Endometrial microvascular endothelial cells (primary cell): Measurements from ENCODE around the gene BICRA. TPM values are rescaled to one million over a fixed set of nuclear protein-coding genes. Genes with fewer than 3 reads are reported as not detected.
"Not testable (repeated sequence)": the region's sequence is repeated elsewhere in the genome, so short reads cannot be mapped to it uniquely, and the experiment has no call there.

ENCODE experiments used
- in situ Hi-C: cut with HindIII; loops from 2 replicates; pipeline ENCODE4 v1.10.0; 2017; ENCODE audit warnings: low sequenced_read_pairs, low pct_unique_long_range_greater_than_20kb; ENCODE audit errors: inconsistent ontology term
- total RNA-seq: library from RNA; depleted of rRNA; stranded (reverse); fragments of >200 nt; gene quantifications from one replicate; pipeline ENCODE4 v1.2.3, GENCODE V29; 2015; ENCODE audit errors: inconsistent ontology term

BICRA gene
- total RNA-seq, result 2.6 TPM

DNA sequence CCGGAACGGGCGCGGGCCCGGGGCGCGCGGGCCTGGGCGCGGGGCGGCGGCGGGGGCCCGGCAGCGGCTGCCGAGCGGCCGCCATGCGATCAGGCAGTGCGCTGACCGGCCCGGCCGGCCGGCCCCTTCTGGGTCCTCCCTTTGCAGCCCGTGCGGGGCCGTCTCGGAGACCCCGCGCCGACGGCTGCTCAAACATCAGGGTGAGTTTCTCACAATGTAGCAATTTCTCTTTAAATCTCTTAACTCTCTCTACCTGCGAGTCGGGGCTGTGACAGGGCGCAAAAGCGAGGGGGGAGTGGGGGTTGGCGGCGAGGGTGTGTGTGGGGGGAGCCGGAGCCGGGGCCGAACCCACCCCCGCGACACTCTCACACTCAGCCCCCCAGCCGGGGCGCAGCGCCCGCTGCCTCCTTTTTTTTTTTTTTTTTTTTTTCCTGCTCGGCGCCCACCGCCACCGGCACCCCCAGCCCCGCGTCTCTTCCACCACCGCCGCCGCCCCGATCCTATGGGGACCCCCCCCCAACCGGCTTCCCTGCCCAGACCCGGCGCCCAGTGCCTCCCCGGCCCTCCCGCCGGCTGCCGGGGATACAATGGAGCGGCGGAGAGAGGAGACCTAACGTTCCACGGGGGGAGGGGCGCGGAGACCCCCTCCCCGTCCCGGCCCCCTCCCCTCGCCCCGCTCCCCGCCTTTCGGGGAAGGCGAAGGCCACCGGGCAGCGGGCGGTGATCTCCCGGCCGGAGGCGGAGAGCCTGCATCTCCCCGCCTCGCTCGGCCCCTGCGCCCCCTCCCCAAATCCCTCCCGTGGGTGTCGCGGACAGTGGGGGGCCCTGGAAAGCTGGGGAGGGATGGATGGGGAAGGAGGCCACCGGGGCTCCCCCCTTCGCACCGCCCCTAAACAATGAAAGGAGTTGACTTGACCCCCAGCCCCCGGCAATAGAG, at the start of gene BICRA:
BICRA (plus strand) TSS at position 166 of the 937 bp plus-strand sequence. CDS start 64,441 bp downstream, outside the sequence.
- in situ Hi-C loops, result no loop called here

DNA sequence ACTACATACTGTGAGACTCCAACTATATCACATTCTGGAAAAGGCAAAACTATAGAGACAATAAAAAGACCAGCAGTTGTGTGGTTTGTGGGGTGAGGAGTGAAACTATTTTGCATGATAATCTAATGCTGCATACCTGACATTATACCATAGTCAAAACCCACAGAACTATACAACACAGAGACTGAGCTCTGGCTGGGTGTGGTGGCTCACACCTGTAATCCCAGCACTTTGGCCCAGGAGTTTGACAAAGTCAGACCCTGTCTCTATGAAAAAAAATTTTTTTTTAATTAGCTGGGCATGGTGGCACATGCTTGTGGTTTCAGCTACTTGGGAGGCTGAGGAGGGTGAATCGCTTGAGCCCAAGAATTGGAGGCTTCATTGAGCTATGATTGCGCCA, 47.9 kb upstream of the BICRA start:
- in situ Hi-C loops, result no loop called here

DNA sequence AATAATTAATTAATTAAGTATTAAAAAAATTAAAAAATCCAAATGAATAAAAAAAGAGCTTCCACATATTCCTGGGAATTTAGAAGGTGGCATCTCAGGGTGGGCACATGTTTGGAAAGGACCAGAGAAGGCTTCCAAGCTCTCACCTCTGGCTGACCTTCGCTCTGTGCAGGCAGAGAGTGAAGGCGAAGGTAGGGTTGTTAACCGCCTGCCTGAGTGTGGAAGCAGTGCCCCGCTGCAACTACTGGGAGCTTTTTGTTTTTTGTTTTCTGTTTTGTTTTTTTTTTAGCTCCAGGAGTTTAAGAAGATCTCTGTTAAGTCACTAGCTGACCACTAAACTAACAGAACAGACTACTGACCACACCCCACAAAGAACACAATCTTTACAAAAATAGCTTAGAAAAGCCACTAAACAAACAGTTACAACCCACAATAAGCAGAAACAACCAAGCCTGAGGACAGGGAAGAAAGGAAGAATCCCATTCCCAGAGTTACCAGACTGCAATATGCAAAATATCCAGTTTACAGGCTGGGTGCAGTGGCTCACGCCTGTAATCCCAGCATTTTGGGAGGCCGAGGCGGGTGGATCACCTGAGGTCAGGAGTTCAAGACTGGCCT, 47.4 kb upstream of the BICRA start:
- in situ Hi-C loops, result no loop called here

DNA sequence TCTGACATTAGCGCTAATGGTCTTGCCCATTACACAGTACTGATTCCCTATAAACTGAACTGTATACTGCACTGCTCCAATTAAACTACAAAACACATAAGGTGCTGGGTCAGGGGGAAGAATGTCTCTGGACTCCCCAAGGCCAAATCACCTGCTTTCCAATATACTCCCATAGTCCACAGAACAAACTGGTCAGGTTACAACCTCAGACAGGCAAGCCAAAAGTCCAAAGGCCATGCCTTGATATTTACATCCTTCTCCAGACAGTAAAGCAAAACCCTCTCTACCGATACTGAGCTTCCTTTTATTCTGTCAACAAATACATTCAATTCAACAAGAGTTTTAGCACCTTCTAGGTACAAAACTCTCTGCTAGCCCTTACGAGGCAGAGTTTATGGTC, 44.9 kb upstream of the BICRA start:
- in situ Hi-C loops, result no loop called here

DNA sequence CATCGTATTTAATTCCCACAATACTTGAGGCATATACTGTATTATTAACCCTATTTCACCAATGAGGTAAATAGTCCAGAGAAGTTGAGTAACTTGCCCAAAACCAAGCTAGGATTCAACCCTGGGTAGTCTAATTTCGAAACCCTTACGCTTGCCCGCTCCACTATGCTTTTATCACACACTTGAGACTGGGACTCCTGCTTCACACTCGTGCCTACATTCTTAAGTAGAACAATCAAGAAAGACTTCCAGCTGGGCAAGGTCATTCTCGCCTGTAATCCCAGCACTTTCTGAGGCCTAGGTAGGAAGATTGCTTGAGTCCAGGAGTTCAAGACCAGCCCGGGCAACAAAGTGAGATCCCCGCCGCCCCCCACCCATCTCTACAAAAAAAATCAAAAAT, 39.6 kb upstream of the BICRA start:
- in situ Hi-C loops, result no loop called here

DNA sequence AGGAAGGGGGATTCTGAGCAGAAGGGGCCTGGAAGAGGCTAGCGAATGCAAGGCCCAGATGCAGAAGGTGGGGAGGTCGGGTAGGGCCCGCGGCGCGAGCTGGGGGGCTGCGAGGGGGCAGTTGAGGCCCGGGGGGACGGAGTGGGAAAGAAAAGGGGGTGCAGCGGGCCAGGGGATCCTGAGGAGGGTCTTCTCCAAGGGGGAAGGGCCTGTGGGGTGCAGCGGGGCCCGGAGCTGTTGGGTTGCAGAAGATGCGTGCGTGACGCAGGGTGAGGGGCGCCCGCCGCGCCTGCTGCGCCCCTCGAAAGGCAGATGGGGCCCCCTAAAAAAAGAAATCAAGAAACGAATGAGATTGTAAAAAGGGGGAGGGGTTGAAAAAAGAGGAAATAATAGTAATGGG, 36.3 kb upstream of the BICRA start:
- in situ Hi-C loops, result no loop called here

DNA sequence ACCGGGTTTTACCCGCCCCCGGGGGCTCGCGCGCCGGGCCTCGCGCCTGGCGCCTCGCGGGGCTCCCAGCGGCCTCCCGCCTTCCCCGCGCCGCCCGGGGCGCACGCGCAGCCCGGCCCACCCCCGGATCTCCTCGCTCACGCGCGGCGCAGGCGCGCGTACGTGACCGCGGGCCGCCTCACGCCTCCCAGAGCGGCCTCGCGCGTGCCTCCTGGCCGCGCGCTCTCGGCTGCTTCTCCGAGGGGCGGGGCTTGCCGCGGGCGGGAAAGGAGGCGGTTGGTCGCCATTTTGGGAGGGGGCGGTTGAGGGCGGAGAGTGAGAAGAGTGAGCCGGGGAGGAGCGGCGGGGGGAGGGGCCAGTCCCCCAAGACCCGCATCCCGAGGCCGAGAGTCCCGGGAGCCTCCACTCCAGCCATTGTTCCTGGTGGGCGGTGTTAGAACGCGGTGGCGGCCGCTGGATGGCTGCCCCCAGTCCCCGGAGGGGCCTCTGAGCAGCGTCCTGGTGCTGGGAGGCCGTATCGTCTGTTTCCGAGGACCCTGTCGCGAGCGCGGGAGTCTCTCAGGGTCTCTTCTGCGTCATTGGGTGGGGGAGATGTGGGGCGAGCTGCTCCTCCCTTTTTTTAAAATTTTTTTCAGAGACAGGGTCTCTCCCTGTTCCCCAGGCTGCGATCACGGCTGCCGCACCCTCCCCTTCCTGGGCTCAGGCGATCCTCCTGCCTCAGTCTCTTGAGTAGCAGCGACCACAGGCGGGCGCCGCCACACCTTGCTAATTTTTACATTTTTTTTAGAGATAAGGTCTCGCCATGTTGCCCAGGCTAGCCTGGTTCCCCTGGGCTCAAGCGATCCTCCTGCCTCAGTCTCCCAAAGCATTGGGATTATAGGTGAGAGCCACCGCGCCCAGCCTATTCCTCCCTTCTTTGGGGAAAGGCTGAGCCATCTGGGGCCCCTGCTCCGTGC, 35.6 kb upstream of the BICRA start, which contains the start of gene ZNF541:
ZNF541 (minus strand) TSS at position 78 of the 956 bp plus-strand sequence. CDS start 17,292 bp downstream, outside the sequence.
- in situ Hi-C loops, result no loop called here

DNA sequence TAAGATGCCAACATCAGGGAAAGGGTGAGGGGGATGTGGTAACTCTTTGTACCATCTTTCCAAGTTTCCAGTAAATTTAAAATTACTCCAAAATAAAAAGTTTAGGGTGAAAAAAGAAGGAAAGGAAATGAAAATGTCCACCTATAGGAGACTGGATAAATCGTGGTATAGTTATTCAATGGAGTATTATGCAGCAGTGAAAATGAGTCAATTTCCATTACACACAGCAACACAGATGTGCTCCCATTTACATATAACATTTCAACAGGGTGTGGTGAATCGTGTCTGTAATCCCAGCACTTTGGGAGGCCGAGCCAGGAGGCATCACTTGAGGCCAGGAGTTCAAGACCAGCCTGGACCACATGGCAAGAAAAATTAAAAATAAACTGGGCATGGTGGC, 28.5 kb upstream of the BICRA start:
- in situ Hi-C loops, result no loop called here

DNA sequence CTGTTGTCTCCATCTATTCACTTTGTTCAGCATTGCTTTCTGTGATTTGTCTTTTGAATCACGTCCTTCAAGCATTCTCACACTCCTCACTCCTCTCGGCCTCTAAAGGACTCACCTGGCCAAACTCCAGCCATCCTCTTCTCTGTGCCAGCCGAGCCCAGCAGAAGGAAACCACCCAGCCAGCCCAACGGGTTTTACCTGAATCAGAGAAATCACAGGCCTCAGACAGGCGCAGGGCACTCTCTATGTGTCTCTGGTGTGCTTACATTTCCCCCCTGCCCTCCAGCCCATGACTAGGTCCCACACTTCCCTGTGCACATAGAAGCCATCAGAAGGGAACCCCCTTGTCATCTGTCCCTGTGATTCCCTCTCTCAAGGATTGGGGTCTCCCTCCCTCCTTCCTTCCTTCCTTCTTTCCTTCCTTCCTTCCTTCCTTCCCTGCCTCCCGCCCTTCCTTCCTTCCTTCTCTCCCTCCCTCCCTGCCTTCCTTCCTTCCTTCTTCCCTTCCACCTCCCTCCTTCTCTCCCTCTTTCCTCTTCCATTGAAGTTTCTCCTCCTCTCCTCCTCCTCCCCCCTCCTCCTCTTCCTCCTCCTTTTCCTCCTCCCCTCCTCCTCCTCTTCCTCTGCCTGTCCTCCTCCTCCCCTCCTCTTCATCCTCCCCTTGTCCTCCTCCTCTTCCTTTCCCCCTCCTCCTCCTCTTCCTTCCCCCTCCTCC, 27.2 kb upstream of the BICRA start:
- in situ Hi-C loops, result no loop called here

DNA sequence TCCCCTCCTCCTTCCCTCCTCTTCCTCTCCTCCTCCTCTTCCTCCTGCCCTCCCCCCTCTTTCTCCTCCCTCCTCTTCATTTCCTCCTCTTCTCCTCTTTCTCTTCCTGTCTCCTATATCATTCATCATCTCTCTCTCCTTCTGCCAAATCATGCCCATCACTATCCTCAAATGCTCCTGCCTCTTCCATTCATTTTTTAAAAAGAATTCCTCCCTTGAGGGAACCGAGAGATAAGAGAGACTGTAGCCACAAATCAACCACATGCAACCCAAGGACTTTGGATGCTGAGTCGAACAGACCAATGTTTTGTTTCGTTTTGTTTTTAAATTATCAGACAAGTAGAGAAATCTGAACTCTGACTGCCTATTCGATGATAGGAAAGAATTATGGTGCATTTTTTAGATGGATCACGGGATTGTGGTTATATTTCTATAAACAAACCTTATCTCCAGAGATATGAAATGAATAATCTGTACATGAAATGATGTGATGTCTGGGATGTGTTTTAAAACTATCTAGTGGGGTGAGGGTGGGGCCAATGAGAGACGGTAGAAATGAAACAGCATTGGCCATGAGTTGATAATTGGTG, 26.5 kb upstream of the BICRA start:
- in situ Hi-C loops, result no loop called here

DNA sequence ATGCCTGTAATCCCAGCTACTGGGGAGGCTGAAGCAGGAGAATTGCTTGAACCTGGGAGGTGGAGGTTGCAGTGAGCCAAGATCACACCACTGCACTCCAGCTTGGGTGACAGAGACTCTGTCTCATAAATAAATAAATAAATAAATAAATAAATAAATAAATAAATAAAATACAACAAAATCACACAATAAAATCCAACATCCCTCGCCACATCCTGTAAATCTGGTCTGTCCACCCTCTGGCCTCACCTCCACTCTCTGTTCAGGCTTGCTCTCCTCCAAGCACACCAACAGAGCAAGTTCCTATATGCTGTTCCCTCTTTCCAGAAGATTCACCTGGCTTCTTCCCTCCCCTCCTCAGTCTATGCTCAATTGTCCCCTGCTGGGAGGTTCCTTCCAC, 25.8 kb upstream of the BICRA start:
- in situ Hi-C loops, result not testable (repeated sequence)

DNA sequence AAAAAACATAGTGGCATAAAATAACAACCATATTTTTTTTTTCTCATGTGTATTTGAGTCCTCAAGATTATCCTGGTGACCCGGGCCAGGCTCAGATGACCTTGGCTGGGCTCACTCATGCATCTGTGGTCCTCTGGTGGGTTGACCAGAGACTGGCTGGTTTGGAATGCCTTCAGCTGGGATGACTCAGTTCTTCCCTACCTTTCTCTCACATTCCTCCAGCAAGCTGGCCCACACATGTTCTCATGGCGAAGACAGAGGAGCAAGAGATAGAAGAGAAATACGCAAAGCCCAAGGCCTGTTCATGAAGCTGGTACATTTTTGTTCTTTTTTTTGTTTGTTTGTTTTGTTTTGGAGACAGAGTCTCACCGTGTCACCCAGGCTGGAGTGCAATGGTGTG, 21.6 kb upstream of the BICRA start:
- in situ Hi-C loops, result no loop called here

DNA sequence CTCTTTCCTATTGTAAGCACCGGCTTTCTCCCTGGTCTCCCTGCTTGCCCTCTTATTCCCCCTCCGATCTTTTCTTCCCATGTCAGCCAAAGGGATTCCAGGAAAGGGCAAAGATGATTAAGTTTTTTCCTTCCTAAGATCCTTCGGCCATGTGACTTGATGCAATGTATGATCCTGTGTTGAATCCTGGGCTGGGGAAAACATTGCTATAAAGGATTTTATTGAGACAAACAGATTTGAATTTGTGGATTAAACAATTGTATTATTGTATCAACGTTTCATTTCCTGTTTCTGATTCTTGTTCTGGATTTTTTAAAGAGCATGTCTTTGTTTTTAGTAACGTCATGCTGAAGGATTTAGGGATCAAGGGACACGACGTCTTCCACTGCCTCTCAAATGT, 19.1 kb upstream of the BICRA start:
- in situ Hi-C loops, result no loop called here

DNA sequence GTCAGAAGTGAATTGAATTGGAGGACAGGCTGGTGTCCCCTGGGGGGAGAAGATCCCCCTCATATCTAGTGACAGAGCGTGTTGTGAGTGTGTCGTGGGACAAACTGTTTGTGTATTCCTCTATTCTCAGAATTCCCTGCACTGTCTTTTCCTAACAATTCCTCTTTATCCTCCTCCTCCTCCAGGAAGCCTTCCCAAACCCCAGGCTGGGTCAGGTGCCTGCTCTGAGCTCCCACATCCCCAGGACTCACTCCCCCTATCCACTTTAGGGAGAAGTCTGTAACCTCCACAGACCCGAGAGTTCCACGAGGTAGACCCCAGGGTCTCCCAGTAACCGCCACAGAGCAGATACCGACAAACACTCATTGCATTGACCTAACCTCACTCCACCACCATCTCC, 15.1 kb upstream of the BICRA start:
- in situ Hi-C loops, result no loop called here

DNA sequence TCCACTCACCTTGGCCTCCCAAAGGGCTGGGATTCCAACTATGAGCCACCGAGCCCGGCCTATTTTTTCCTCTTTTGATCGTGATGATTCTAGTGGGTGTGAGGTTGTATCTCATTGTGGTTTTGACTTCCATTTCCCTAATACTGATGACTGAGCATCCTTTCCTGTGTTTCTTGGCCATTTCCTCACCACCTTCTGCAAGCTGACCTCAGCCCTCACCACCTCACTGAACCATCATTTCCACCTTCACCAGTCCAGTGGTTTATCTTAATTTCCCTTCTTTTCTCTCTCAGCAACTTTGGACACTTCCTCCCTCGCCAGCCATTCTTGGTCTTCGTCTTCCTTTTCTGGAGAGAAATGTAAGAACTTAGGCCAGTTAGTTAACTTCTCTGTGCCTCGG, 13.0 kb upstream of the BICRA start:
- in situ Hi-C loops, result no loop called here

DNA sequence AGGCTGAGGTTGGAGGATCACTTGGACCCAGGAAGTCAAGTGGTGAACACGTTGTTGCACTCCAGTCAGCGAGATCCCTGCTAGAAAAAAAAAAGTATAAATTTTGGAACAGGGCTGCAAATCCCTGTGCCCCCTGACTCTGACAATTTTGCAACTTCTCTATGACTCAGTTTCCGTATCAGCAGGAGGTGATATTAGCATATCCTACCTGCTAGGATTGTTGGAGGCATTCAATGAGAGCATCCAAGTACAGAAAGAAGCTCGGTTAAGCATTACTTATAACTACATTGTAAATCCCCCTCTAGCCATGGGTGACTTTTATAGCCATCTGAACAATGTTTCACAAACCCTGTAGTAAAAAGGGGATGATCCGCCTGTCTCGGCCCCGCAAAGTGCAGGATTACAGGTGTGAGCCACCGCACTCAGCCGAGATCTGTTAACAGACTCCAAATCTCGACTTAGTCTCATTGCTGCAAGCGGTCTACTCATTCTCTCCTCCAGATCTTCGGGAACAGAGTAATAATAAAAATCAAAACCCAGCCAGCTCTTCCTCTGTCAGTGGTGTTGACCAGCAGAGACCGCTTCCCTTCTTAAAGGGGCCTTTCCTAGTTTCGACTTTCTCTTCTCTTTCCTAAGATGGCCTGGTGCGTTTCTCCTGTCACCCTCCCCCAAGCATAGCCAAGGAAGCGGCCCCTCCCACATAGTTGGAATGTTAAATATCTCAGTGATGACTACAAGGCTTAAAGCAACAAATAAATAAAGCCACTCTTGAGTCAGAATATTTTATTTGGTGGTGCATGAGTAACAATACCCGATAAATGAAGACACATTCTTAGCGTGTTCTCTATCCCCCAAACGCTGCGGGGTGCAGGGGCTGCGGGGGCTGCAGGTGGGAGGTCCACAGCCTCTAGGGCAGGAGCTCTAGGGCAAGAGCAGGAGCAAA, 10.3 kb upstream of the BICRA start:
- in situ Hi-C loops, result no loop called here

DNA sequence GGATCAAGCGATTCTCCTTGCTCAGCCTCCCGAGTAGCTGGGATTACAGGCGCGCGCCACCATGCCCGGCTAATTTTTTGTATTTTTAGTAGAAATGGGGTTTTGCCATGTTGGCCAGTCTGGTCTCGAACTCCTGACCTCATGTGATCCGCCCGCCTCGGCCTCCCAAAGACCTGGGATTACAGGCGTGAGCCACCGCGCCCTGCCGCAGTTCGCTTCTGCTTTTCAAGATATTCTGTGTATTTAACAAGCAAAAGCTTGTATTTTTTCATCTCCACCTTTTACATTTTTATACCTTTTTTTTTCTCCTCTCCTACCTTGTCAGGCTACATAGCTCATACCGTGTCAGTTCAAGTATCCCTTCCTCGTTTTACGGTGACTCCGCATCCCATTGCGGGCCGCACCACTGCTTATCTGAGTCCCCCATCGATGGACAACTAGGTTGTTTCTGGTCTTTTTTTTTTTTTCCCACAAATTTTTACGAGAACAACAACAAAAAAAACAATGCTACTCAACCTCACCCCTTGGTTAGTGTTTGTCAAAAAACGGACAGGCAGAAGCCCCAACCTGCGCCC, 9.2 kb upstream of the BICRA start:
- in situ Hi-C loops, result not testable (repeated sequence)
